NCI-H1417 treated with DMSO at 0.1 percent for 48 hours (cell line): ENCODE results near the gene CSMD2.
"Not testable (repeated sequence)": the region's sequence is repeated elsewhere in the genome, so short reads cannot be mapped to it uniquely, and the experiment has no call there.

Experiments
- DNase-seq: peaks from one replicate; lab custom pipeline; 2025; lab: John Stamatoyannopoulos, UW

Gene CSMD2

GRCh38 chr1:33532936-33533335 lies 632.1 kb downstream of the CSMD2 start:
- no peak for DNase-seq

- no peak for DNase-seq
Observed at GRCh38 chr1:33532250-33532649, 632.8 kb downstream of the CSMD2 start.

DNA sequence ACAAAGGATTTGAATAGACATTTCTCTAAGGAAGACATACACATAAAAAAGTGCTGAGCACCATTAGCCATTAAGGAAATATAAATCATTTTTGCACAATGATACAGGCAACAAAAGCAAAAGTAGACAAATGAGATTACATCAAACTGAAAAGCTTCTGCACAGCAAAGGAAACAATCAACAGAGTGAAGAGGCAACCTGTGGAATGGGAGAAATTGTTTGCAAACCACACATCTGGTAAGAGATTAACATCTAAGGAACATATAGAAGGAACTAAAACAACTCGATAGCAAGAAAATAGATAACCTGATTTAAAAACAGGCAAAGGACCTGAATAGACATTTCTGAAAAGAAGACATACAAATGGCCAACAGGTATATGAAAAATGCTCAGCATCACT lies 635.1 kb downstream of the CSMD2 start:
- no peak for DNase-seq

GRCh38 chr1:33527934-33528333 lies 637.1 kb downstream of the CSMD2 start:
- no peak for DNase-seq

- no peak for DNase-seq
Observed at GRCh38 chr1:33524586-33524985, 640.4 kb downstream of the CSMD2 start.

GRCh38 chr1:33519240-33519884 lies 645.7 kb downstream of the CSMD2 start:
- DNase-seq = no peak

DNA sequence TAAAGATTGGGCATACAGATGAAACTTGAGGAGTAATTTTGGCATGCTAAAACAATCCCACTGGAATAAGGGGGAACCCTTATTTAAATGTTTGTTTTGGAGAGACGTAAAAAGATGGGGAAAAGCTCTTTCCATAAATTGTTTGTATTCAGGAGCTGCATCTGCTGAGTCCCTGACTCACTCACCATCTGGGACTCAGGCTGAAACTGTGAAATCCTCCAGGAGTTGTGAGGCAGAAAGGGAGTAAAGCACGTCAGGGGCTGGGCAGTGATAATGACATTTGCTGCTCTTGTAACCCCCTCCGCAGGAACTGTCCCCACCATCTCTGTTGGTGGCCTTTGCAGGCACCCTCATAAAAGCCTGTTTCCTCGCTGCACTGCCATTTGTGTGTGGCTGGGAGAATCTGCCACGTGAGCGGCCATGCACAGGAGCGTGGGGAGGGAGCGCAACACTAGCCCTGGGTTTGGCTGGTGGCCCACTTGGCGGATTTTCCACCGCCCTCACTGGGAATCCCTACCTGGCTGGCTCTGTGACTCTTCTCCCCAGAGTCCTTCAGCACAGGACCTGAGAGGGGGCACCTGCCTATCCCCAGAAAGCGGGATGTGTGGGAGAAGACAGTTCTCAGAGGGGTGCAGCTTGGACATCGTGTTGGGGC lies 647.3 kb downstream of the CSMD2 start:
- DNase-seq = no peak

DNA sequence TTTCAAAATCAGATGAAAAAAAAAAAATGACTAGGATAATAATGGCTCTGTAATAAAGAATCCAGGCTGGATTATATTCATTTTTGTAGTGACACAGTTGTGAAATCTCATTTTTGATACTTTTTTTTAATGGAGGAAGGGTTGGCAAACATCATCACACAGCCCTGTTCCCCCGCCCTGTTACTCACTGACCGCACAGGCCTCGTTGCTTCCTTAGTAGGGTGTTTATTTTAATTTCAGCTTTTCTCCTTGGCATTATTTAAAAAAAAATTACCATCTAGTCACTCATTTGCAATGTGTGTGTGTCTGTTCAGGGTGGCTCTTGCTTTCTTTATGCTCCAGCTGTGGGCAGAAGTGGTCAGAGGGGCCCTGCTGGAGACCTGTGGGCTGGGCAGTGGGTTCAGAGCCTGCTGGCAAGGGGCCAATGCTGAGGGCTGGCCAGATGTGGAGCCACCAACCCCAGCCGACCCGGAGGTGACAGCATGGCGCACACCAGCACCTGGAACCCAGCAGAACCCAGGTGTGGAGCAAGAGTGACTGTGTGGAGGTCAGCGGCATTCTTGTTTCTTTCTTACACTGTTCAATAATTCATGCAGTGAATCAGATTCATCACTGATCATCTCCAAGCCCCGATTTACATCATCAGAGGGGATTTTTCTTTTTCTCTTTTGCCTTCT lies 648.0 kb downstream of the CSMD2 start:
- no peak for DNase-seq

- DNase-seq = no peak
Observed at GRCh38 chr1:33516428-33516827, 648.6 kb downstream of the CSMD2 start.

- DNase-seq = no peak
Observed at GRCh38 chr1:33515607-33516006, 649.4 kb downstream of the CSMD2 start.

GRCh38 chr1:33515112-33515511 lies 649.9 kb downstream of the CSMD2 start:
- no peak for DNase-seq

- no peak for DNase-seq
Observed at GRCh38 chr1:33512226-33513011, 652.6 kb downstream of the CSMD2 start.

- not testable (repeated sequence) for DNase-seq
Observed at GRCh38 chr1:33509276-33509675, 655.8 kb downstream of the CSMD2 start.

- no peak for DNase-seq
Observed at GRCh38 chr1:33508151-33508550, 656.9 kb downstream of the CSMD2 start.

- no peak for DNase-seq
Observed at GRCh38 chr1:33507661-33508060, 657.4 kb downstream of the CSMD2 start.

DNA sequence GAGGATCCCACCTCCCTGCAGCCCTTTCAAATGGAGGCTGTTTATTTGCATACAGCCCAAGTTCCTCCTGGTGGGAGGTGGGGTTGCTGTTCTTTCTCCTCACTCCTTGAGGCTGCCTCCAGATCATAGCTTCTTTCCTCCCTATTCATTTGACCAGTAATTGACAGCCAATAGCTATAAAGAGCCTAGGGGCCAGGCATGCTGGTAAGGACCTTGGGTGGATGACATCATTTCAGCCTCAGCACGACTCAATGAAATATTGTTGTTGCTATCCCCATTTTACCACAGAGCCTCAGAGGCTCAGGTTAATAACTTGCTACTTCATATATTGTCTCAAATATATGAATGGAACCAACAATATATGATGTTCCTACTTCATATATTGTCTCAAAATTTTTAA lies 661.5 kb downstream of the CSMD2 start:
- DNase-seq = no peak

- no peak for DNase-seq
Observed at GRCh38 chr1:33502726-33503125, 662.3 kb downstream of the CSMD2 start.

DNA sequence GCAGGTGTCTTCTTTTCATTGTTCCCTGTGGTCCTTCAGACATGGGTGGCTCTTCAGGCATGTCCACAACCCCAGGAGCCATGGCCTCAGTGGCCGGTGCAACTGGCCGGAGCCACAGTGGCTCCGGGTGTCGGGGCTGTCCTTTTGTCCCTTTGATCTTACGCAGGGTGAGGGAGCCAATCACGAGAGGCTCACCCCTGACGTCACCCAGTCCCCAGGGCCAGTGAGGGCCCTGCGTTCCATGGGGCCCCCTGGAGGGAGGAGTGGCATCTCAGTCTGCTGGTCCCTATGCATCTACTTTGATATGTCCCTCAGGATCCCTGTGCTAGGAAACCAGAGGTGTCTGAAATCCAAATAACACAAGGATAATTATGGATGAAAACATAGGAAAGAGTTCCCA lies 663.3 kb downstream of the CSMD2 start:
- DNase-seq = no peak

DNA sequence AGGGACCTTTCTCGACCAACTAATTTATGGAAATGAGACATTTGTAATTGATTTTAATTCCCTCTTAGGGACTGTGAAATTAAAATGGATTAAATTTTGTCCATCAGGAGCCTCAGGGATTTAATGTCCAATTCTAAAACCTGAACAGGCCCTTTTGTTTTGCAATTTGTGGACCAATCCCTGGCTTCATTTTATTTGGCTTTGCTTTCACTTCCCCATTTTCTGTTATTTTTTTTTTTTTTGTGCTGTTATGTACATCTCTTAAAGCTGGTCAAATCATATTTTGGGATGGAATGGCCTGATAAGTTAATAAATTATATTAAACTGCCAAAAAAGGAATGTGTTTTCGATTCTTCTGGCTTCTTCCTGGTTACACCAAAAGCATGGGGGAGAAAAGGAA lies 663.7 kb downstream of the CSMD2 start:
- DNase-seq = no peak

GRCh38 chr1:33500547-33500946 lies 664.5 kb downstream of the CSMD2 start:
- no peak for DNase-seq

DNA sequence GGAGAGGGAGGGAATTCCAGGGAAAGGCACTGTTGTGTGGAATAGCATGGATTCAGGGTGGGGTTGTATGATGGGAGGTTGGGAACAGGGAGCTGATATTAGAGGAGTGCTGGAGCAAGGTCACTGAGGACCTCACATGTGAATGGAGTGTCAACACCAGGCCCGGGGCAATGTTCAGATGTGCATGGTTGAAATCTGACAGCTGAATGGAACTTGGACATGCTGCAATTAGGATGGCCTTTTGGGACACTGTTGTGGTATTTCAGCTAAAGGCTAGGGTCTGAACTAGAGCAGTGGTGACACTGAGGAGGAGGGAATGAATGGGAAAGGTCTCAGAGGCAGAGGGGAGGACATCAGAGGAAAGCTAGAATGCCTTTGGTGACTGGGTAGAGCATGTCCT lies 667.6 kb downstream of the CSMD2 start:
- DNase-seq = no peak

GRCh38 chr1:33494929-33495328 lies 670.1 kb downstream of the CSMD2 start:
- DNase-seq = no peak

DNA sequence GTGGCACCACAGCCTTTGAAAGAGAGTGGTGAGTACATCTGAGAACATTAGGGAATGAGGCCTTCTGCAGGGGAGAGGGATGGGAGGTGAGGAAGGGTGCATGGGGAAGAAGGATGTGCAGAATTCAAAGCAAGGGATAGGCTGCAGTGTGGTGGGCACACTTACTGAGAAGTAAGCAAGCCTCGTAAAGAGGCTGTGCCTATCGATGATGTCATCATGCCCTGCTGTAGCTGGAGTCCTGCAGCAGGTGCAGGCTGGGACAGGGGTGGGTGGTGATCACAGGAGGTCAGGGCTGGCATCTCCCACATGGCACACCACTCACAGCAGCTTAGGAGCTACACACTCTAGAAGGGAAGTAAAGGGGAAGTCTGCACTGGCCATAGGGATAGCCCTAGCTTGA lies 676.4 kb downstream of the CSMD2 start:
- no peak for DNase-seq
